Measurements from ENCODE around the gene ASAP2. TPM values are rescaled to one million over a fixed set of nuclear protein-coding genes. Genes with fewer than 3 reads are reported as not detected.

ASAP2 gene
- total RNA-seq, 1 donor from 2014 or later = 10.0 TPM

- no peak for DNase-seq
- TF ChIP-seq CTCF (IDR thresholded peaks at IDR 0.05; ENCODE audit: borderline replicate concordance) = no peak
- intact Hi-C loops (cut with micrococcal nuclease) = no loop called here
- Histone ChIP-seq H3K4me3 (no peak overlapping the region), H3K9me3 (replicated peaks) (no peaks in the 10 kb centered on the region), H3K27me3 (ENCODE audit: low read depth) (no peaks in the 10 kb centered on the region), H3K36me3 (peaks cover 8% of the 10 kb centered on the region), H3K27ac (replicated peaks) (no peak overlapping the region), H3K4me1 (peaks cover 40% of the 10 kb centered on the region)
Measured at GRCh38 chr2:9285385-9285920, 78.8 kb downstream of the ASAP2 start.

- Histone ChIP-seq H3K27ac (replicated peaks) (no peak overlapping the region), H3K4me3 (no peak overlapping the region), H3K36me3 (peaks cover 8% of the 10 kb centered on the region), H3K27me3 (ENCODE audit: low read depth) (no peaks in the 10 kb centered on the region), H3K9me3 (replicated peaks) (no peaks in the 10 kb centered on the region), H3K4me1 (peaks cover 40% of the 10 kb centered on the region)
- no peak for DNase-seq
- TF ChIP-seq CTCF (IDR thresholded peaks at IDR 0.05; ENCODE audit: borderline replicate concordance) = no peak
- intact Hi-C loops (cut with micrococcal nuclease) = no loop called here
Measured at GRCh38 chr2:9285921-9286320, 79.3 kb downstream of the ASAP2 start.

GRCh38 chr2:9286554-9287399 lies 80.2 kb downstream of the ASAP2 start:
- no peak for TF ChIP-seq CTCF (IDR thresholded peaks at IDR 0.05; ENCODE audit: borderline replicate concordance)
- Histone ChIP-seq H3K27ac (replicated peaks) (no peak overlapping the region), H3K4me1 (peaks cover 32% of the 10 kb centered on the region), H3K27me3 (ENCODE audit: low read depth) (no peaks in the 10 kb centered on the region), H3K4me3 (no peak overlapping the region), H3K9me3 (replicated peaks) (no peaks in the 10 kb centered on the region), H3K36me3 (peaks cover 2% of the 10 kb centered on the region)
- intact Hi-C loops (cut with micrococcal nuclease) = no loop called here
- no peak for DNase-seq

- intact Hi-C loops (cut with micrococcal nuclease) = no loop called here
- Histone ChIP-seq H3K27me3 (ENCODE audit: low read depth) (no peaks in the 10 kb centered on the region), H3K4me1 (peaks cover 28% of the 10 kb centered on the region), H3K4me3 (no peak overlapping the region), H3K36me3 (no peaks in the 10 kb centered on the region), H3K9me3 (replicated peaks) (no peaks in the 10 kb centered on the region), H3K27ac (replicated peaks) (no peak overlapping the region)
- DNase-seq = no peak
- TF ChIP-seq CTCF (IDR thresholded peaks at IDR 0.05; ENCODE audit: borderline replicate concordance) = no peak
Measured at GRCh38 chr2:9287400-9288045, 80.9 kb downstream of the ASAP2 start.

- no peak overlapping the region for H3K27ac ChIP-seq (replicated peaks)
- DNase-seq = no peak
- no peaks in the 10 kb centered on the region for H3K27me3 ChIP-seq (ENCODE audit: low read depth)
- no peaks in the 10 kb centered on the region for H3K36me3 ChIP-seq
- no peak overlapping the region for H3K4me3 ChIP-seq
- no peaks in the 10 kb centered on the region for H3K9me3 ChIP-seq (replicated peaks)
- intact Hi-C loops (cut with micrococcal nuclease) = no loop called here
- H3K4me1 ChIP-seq = peaks cover 29% of the 10 kb centered on the region
- TF ChIP-seq CTCF (IDR thresholded peaks at IDR 0.05; ENCODE audit: borderline replicate concordance) = no peak
Measured at GRCh38 chr2:9288233-9288632, 81.6 kb downstream of the ASAP2 start.
